MCF 10A (cell line): ENCODE data around the gene THSD1. TPM values are rescaled to one million over a fixed set of nuclear protein-coding genes. Genes with fewer than 3 reads are reported as not detected.
"Not testable (repeated sequence)": the region's sequence is repeated elsewhere in the genome, so short reads cannot be mapped to it uniquely, and the experiment has no call there.

Experiments used
- BruUV-seq: library from RNA; stranded (reverse); fragments of 400-500 nt; replicated peaks from 2 replicates; lab custom pipeline; 2021; lab: Mats Ljungman, UMichigan
- CTCF ChIA-PET: fragments of 300-600 bp; sonication (Branson Sonifier 250); formaldehyde crosslinking; extraction: SDS; loops from one replicate; lab custom pipeline; 2021; ENCODE audit warnings: antibody characterized with exemption, inconsistent platforms; lab: Yijun Ruan, JAX
- POLR2A ChIA-PET: fragments of 300-600, 350-650 bp; sonication (Branson Sonifier 250); formaldehyde crosslinking; extraction: SDS; loops from one replicate; lab custom pipeline; 2020; ENCODE audit warnings: antibody characterized with exemption, inconsistent platforms; lab: Yijun Ruan, JAX
- DNase-seq: peaks from one replicate; pipeline ENCODE4 v3.0.0-alpha.2; 2018; ENCODE audit not compliant: unreplicated experiment
- H3K27ac Mint-ChIP-seq: one replicate; pipeline ENCODE4 v1.8.0; 2022; ENCODE audit warnings: mild to moderate bottlenecking, low read depth, mixed read lengths; ENCODE audit not compliant: unreplicated experiment
- H3K27me3 Mint-ChIP-seq: one replicate; pipeline ENCODE4 v1.8.0; 2022; ENCODE audit warnings: mixed read lengths; ENCODE audit not compliant: insufficient read depth, unreplicated experiment
- H3K36me3 Mint-ChIP-seq: one replicate; pipeline ENCODE4 v1.8.0; 2022; ENCODE audit warnings: mild to moderate bottlenecking, moderate library complexity, mixed read lengths; ENCODE audit not compliant: insufficient read depth, unreplicated experiment
- H3K4me1 Mint-ChIP-seq: one replicate; pipeline ENCODE4 v1.8.0; 2022; ENCODE audit warnings: mixed read lengths; ENCODE audit not compliant: insufficient read depth, unreplicated experiment
- H3K4me3 Mint-ChIP-seq: one replicate; pipeline ENCODE4 v1.8.0; 2022; ENCODE audit warnings: mild to moderate bottlenecking, moderate library complexity, mixed read lengths; ENCODE audit not compliant: unreplicated experiment
- H3K9me3 Mint-ChIP-seq: one replicate; pipeline ENCODE4 v1.8.0; 2022; ENCODE audit warnings: mixed read lengths; ENCODE audit not compliant: unreplicated experiment
- intact Hi-C: fragments of 100-400 bp; cut with micrococcal nuclease; formaldehyde crosslinking; loops from 2 replicates; pipeline ENCODE4 v1.14.1; 2022
- total RNA-seq: library from RNA; stranded (reverse); gene quantifications from 2 replicates; pipeline ENCODE4 v1.2.3, GENCODE V29; 2022
- TF ChIP-seq, protein P1 (sequence below): fragments of 200-600 bp; IDR thresholded peaks from one replicate; pipeline ENCODE4 v1.8.0; 2022; ENCODE audit warnings: antibody characterized with exemption, mild to moderate bottlenecking; ENCODE audit not compliant: unreplicated experiment

THSD1 gene
- total RNA-seq, 1 experiment from 2014 or later, result 16.7 TPM

DNA sequence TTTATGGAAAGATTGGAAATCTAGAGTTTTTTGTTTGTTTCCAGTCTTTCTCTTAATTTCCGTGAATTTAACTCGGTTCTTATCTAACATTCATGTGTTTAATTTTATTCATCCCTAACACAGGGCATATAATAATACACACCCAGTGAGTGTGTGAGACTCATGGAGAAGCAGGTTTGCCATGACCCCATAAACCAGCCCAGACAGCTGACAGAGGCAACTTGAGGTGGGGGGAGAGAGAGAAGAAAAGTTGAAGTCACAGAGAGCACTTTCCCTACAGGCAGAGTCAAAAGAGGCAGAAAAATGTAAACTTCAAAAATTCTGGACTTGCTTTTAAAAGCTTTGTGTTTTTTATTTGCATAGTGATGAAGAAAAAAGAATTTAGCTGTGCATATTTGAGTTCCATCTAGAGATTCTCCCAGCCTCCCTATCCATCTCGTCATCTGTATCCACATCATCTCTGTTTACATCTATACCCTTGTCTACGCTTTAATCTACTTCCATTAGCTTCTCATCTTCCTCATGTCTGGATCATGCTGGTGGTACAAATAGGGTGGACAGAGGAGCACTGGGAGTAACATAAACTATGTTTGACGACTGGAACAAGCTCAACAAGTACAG lies 60.2 kb downstream of the THSD1 start:
- TF ChIP-seq, protein P1, sequence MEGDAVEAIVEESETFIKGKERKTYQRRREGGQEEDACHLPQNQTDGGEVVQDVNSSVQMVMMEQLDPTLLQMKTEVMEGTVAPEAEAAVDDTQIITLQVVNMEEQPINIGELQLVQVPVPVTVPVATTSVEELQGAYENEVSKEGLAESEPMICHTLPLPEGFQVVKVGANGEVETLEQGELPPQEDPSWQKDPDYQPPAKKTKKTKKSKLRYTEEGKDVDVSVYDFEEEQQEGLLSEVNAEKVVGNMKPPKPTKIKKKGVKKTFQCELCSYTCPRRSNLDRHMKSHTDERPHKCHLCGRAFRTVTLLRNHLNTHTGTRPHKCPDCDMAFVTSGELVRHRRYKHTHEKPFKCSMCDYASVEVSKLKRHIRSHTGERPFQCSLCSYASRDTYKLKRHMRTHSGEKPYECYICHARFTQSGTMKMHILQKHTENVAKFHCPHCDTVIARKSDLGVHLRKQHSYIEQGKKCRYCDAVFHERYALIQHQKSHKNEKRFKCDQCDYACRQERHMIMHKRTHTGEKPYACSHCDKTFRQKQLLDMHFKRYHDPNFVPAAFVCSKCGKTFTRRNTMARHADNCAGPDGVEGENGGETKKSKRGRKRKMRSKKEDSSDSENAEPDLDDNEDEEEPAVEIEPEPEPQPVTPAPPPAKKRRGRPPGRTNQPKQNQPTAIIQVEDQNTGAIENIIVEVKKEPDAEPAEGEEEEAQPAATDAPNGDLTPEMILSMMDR, result no peak
- no peak for DNase-seq
- H3K27ac Mint-ChIP-seq, result peak overlapping the region; percentile 46
- H3K4me3 Mint-ChIP-seq, result no peak overlapping the region
- no peaks in the 10 kb centered on the region for H3K27me3 Mint-ChIP-seq
- ChIA-PET POLR2A (interaction anchor here (0.7 to 6.0 kb wide), 5 partner anchors 59 to 174 kb away, joined by 3 to 73 read pairs (median 7); partner anchors contain the start of genes THSD1 and VPS36), CTCF (interaction anchor here (0.5 to 16.6 kb wide), 2 partner anchors 104 to 114 kb away, joined by 3 to 291 read pairs; partner anchors contain the start of gene VPS36)
- no TSS peak for BruUV-seq
- no peaks in the 10 kb centered on the region for H3K9me3 Mint-ChIP-seq
- peaks cover 13% of the 10 kb centered on the region for H3K36me3 Mint-ChIP-seq
- intact Hi-C loops, result no loop called here
- peaks cover 40% of the 10 kb centered on the region for H3K4me1 Mint-ChIP-seq

DNA sequence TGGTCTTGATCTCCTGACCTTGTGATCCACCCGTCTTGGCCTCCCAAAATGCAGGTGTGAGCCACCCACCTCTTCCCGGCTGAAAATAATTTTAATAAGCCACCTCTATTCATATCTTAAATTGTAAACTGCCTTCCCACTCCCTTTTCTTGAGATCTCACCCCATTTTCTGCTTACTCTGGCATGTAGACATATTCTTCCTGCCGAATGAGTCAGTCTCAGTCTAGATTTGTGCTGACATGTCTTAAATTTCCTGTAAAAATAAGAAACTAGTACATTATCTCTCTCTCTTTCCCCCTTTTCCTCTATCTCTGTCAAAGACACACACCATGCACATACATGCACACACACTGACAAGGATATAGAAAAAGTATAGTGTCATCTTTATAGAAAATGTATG lies 60.9 kb downstream of the THSD1 start:
- DNase-seq, result peak; percentile 43
- no peaks in the 10 kb centered on the region for H3K9me3 Mint-ChIP-seq
- H3K36me3 Mint-ChIP-seq, result peaks cover 16% of the 10 kb centered on the region
- BruUV-seq, result no TSS peak
- H3K4me3 Mint-ChIP-seq, result peak overlapping the region; percentile 6
- H3K27me3 Mint-ChIP-seq, result no peaks in the 10 kb centered on the region
- TF ChIP-seq, protein P1, result no peak
- intact Hi-C loops, result no loop called here
- H3K27ac Mint-ChIP-seq, result peak overlapping the region; percentile 46
- peaks cover 40% of the 10 kb centered on the region for H3K4me1 Mint-ChIP-seq
- ChIA-PET POLR2A (interaction anchor here (2.3 to 6.8 kb wide), 5 partner anchors 8 to 308 kb away, joined by 5 to 82 read pairs (median 11); partner anchors contain the start of genes SUGT1, THSD1 and VPS36), CTCF (interaction anchor here (2.0 to 16.6 kb wide), 3 partner anchors 8 to 105 kb away, joined by 14 to 291 read pairs (median 17); partner anchors contain the start of gene VPS36)

DNA sequence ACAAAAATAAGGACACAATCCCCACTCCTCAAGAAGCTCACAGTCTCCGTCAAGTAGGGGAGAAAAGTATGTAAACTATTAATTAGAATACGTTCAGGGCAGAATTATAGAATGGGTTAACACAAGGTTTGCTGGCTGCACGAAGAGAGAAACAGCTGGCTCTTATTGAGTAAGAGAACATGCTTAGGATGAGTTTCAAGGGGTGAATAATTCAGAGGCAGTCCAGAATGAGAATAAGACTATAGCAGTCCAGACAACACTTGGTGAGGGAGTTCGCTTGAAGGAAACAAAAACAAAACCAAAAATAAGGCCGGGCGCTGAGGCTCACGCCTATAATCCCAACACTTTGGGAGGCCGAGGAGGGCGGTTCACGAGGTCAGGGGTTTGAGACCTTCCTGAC lies 61.9 kb downstream of the THSD1 start:
- DNase-seq, result peak; percentile 1
- ChIA-PET POLR2A (interaction anchor here (0.7 to 6.8 kb wide), 8 partner anchors 9 to 309 kb away, joined by 3 to 82 read pairs (median 6); partner anchors contain the start of genes SUGT1, THSD1 and VPS36), CTCF (interaction anchor here (0.6 to 16.6 kb wide), 16 partner anchors 9 to 356 kb away, joined by 3 to 291 read pairs (median 4); partner anchors contain the start of gene VPS36)
- Mint-ChIP-seq H3K27ac (peak overlapping the region; percentile 33), H3K27me3 (no peaks in the 10 kb centered on the region), H3K4me1 (peaks cover 39% of the 10 kb centered on the region), H3K36me3 (peaks cover 16% of the 10 kb centered on the region), H3K4me3 (no peak overlapping the region), H3K9me3 (no peaks in the 10 kb centered on the region)
- BruUV-seq, result no TSS peak
- TF ChIP-seq, protein P1, result no peak
- intact Hi-C loops, result no loop called here

DNA sequence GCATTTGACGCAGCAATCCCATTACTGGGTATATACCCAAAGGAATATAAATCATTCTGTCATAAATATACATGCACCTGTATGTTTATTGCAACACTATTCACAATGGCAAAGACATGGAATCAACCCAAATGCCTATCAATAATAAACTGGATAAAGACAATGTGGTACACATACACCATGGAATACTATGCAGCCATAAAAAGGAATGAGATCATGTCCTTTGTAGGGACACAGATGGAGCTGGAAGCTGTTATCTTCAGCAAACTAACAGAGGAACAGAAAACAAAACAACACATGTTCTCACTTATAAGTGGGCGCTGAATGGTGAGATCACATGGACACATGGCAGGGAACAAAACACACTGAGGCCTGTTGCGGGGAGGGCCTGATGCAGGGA lies 63.8 kb downstream of the THSD1 start:
- H3K4me3 Mint-ChIP-seq, intact Hi-C loops, DNase-seq, H3K27me3 Mint-ChIP-seq, BruUV-seq, H3K27ac Mint-ChIP-seq, H3K9me3 Mint-ChIP-seq: not testable (repeated sequence)
- ChIA-PET POLR2A (interaction anchor here (1.3 to 6.8 kb wide), 2 partner anchors 16 to 109 kb away, joined by 3 to 82 read pairs; partner anchors contain the start of gene VPS36), CTCF (interaction anchor here (1.0 to 16.6 kb wide), 4 partner anchors 23 to 108 kb away, joined by 3 to 291 read pairs (median 4); partner anchors contain the start of gene VPS36)
- Mint-ChIP-seq H3K4me1 (peaks cover 26% of the 10 kb centered on the region), H3K36me3 (peaks cover 16% of the 10 kb centered on the region)

DNA sequence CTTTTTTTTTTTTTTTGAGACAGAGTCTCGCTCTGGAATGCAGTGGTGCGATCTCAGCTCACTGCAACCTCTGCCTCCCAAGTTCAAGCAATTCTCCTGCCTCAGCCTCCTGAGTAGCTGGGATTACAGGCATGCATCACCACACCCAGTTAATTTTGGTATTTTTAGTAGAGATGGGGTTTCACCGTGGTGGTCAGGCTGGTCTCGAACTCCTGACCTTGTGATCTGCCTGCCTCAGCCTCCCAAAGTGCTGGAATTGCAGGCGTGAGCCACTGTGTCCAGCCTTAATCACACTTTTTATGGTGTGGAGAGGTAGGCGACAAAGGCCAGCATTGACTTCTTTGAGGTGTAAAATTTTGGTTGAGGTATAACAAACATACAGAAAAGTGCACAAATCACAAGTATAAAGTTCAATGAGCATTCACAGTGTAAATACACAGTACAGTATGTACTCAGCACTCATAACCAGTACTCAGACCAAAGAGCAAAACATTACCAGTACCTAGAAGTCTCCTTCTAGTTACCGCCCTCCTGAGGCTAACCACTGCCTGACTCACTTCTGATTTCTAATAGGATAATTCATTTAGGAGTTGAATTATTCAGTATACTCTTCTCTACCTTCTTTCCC lies 68.0 kb downstream of the THSD1 start:
- BruUV-seq, intact Hi-C loops, DNase-seq, H3K27me3 Mint-ChIP-seq, H3K27ac Mint-ChIP-seq, H3K4me3 Mint-ChIP-seq, H3K9me3 Mint-ChIP-seq, H3K4me1 Mint-ChIP-seq: not testable (repeated sequence)
- H3K36me3 Mint-ChIP-seq, result peaks cover 16% of the 10 kb centered on the region
- ChIA-PET CTCF (interaction anchor here (0.8 to 16.6 kb wide), 3 partner anchors 23 to 441 kb away, joined by 3 to 291 read pairs (median 4); partner anchors contain the start of gene VPS36), POLR2A (interaction anchor here (0.6 to 1.2 kb wide), 2 partner anchors 10 to 11 kb away, joined by 3 read pairs; no protein-coding TSS in a partner anchor)

DNA sequence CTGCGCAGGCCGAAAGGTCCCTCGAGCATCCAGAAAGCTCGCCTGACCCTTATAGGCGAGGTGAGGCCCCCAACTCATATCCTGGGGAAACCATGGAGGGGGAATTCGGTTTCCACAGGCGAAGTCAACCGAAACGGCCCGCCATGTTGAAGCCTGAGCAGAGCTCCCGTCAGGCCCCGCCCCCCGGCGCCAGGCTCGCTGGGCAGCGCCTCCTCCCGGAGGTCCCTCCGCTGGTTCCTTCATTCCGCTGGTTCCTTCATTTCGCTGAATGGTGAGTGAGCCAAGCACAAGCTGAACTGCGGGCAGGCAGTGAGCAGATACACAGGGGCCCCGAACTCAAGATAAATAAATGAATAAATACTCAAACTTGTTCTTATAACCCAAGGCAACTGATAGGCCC lies 71.9 kb downstream of the THSD1 start:
- intact Hi-C loops, H3K9me3 Mint-ChIP-seq, H3K27ac Mint-ChIP-seq, POLR2A ChIA-PET, H3K27me3 Mint-ChIP-seq, CTCF ChIA-PET, BruUV-seq, DNase-seq, H3K36me3 Mint-ChIP-seq, H3K4me1 Mint-ChIP-seq, H3K4me3 Mint-ChIP-seq: not testable (repeated sequence)
